ENCODE data around the gene C1orf21.

Gene C1orf21

GRCh38 chr1:184359909-184360308 lies 26.9 kb upstream of the C1orf21 start:
- H3K9me2 ChIP-seq (ENCODE audit: low read depth, low read length): no peaks in the 10 kb centered on the region
- no peak for TF ChIP-seq EZH2 (IDR thresholded peaks at IDR 0.05; ENCODE audit: borderline replicate concordance, low read length)
- no peak for TF ChIP-seq CTCF (IDR thresholded peaks at IDR 0.05; ENCODE audit: low read length)
- H3K4me1 ChIP-seq (ENCODE audit: insufficient read depth, low read length, severe bottlenecking): no peaks in the 10 kb centered on the region
- H3K36me3 ChIP-seq (ENCODE audit: insufficient read depth, low read length): no peaks in the 10 kb centered on the region
- H3K4me2 ChIP-seq (ENCODE audit: low read length): no peak overlapping the region
- no peaks in the 10 kb centered on the region for H3F3A ChIP-seq (ENCODE audit: insufficient read depth, low read length)
- H3K27me3 ChIP-seq (ENCODE audit: insufficient read depth, low read length): no peaks in the 10 kb centered on the region
- H3K27ac ChIP-seq (ENCODE audit: low read depth, low read length, poor library complexity, severe bottlenecking): no peak overlapping the region
- H3K9ac ChIP-seq (ENCODE audit: low read length): no peak overlapping the region
- no peak overlapping the region for H3K4me3 ChIP-seq (ENCODE audit: low read depth, low read length, poor library complexity, severe bottlenecking)
- H2AFZ ChIP-seq (ENCODE audit: low read length): no peak overlapping the region
- no peaks in the 10 kb centered on the region for H4K20me1 ChIP-seq (ENCODE audit: insufficient read depth, low read length)
- H3K9me3 ChIP-seq (ENCODE audit: low read length): no peaks in the 10 kb centered on the region
- H3K79me2 ChIP-seq (ENCODE audit: insufficient read depth, low read length): no peaks in the 10 kb centered on the region

GRCh38 chr1:184362876-184363275 lies 24.0 kb upstream of the C1orf21 start:
- Histone ChIP-seq H3K9me3 (ENCODE audit: low read length) (no peaks in the 10 kb centered on the region), H2AFZ (ENCODE audit: low read length) (no peak overlapping the region), H3K4me2 (ENCODE audit: low read length) (no peak overlapping the region), H3F3A (ENCODE audit: insufficient read depth, low read length) (no peaks in the 10 kb centered on the region), H3K27me3 (ENCODE audit: insufficient read depth, low read length) (no peaks in the 10 kb centered on the region), H3K9ac (ENCODE audit: low read length) (no peak overlapping the region), H3K27ac (ENCODE audit: low read depth, low read length, poor library complexity, severe bottlenecking) (no peak overlapping the region), H4K20me1 (ENCODE audit: insufficient read depth, low read length) (no peaks in the 10 kb centered on the region), H3K4me1 (ENCODE audit: insufficient read depth, low read length, severe bottlenecking) (no peaks in the 10 kb centered on the region), H3K9me2 (ENCODE audit: low read depth, low read length) (no peaks in the 10 kb centered on the region), H3K36me3 (ENCODE audit: insufficient read depth, low read length) (no peaks in the 10 kb centered on the region), H3K79me2 (ENCODE audit: insufficient read depth, low read length) (no peaks in the 10 kb centered on the region), H3K4me3 (ENCODE audit: low read depth, low read length, poor library complexity, severe bottlenecking) (no peak overlapping the region)
- TF ChIP-seq CTCF (IDR thresholded peaks at IDR 0.05; ENCODE audit: low read length) (no peak), EZH2 (IDR thresholded peaks at IDR 0.05; ENCODE audit: borderline replicate concordance, low read length) (no peak)

- Histone ChIP-seq H3K79me2 (ENCODE audit: insufficient read depth, low read length) (no peaks in the 10 kb centered on the region), H3K4me2 (ENCODE audit: low read length) (no peak overlapping the region), H2AFZ (ENCODE audit: low read length) (no peak overlapping the region), H3K4me1 (ENCODE audit: insufficient read depth, low read length, severe bottlenecking) (no peaks in the 10 kb centered on the region), H3K9me2 (ENCODE audit: low read depth, low read length) (no peaks in the 10 kb centered on the region), H3K27me3 (ENCODE audit: insufficient read depth, low read length) (no peaks in the 10 kb centered on the region), H3K9ac (ENCODE audit: low read length) (no peak overlapping the region), H3K4me3 (ENCODE audit: low read depth, low read length, poor library complexity, severe bottlenecking) (no peak overlapping the region), H3K9me3 (ENCODE audit: low read length) (no peaks in the 10 kb centered on the region), H3F3A (ENCODE audit: insufficient read depth, low read length) (no peaks in the 10 kb centered on the region), H3K36me3 (ENCODE audit: insufficient read depth, low read length) (no peaks in the 10 kb centered on the region), H4K20me1 (ENCODE audit: insufficient read depth, low read length) (no peaks in the 10 kb centered on the region), H3K27ac (ENCODE audit: low read depth, low read length, poor library complexity, severe bottlenecking) (no peak overlapping the region)
- TF ChIP-seq CTCF (IDR thresholded peaks at IDR 0.05; ENCODE audit: low read length) (no peak), EZH2 (IDR thresholded peaks at IDR 0.05; ENCODE audit: borderline replicate concordance, low read length) (no peak)
These were observed 21.1 kb upstream of the C1orf21 start for GRCh38 chr1:184365699-184366098.
